Activated B cell treated with CpG ODN at 0.5 μM for 24 hours (primary cell): ENCODE data around the gene SERPINA3. TPM values are rescaled to one million over a fixed set of nuclear protein-coding genes. Genes with fewer than 3 reads are reported as not detected.

Experiments used
- ATAC-seq: fragments of 200-7000 bp; cut with Tn5 transposase; one replicate; pipeline ENCODE4 v1.10.0; 2021; ENCODE audit warnings: low read depth, mild to moderate bottlenecking, moderate library complexity
- CTCF ChIA-PET: fragments of 350-600 bp; sonication (Branson Sonifier 250); formaldehyde crosslinking; loops from one replicate; lab custom pipeline; 2021; ENCODE audit warnings: antibody characterized with exemption; lab: Charles Lee
- POLR2A ChIA-PET: fragments of 350-600 bp; sonication (Branson Sonifier 250); formaldehyde crosslinking; loops from one replicate; lab custom pipeline; 2021; ENCODE audit warnings: antibody characterized with exemption; lab: Charles Lee
- DNase-seq: peaks from one replicate; pipeline ENCODE4 v3.0.0; 2022
- H3K27ac Mint-ChIP-seq: one replicate; pipeline ENCODE4 v1.8.0; 2020; ENCODE audit warnings: mixed read lengths
- H3K27me3 Mint-ChIP-seq: one replicate; pipeline ENCODE4 v1.8.0; 2021; ENCODE audit warnings: mixed read lengths
- H3K36me3 Mint-ChIP-seq: one replicate; pipeline ENCODE4 v1.8.0; 2021; ENCODE audit warnings: low read depth, mixed read lengths
- H3K4me1 Mint-ChIP-seq: one replicate; pipeline ENCODE4 v1.8.0; 2021; ENCODE audit warnings: mixed read lengths
- H3K4me3 Mint-ChIP-seq: one replicate; pipeline ENCODE4 v1.8.0; 2020; ENCODE audit warnings: mild to moderate bottlenecking, mixed read lengths
- H3K9me3 Mint-ChIP-seq: one replicate; pipeline ENCODE4 v1.8.0; 2020; ENCODE audit warnings: mixed read lengths
- CTCF ChIP-seq: fragments of 200-600 bp; IDR thresholded peaks from one replicate; pipeline ENCODE4 v1.8.0; 2022; ENCODE audit warnings: antibody characterized with exemption, mild to moderate bottlenecking
- intact Hi-C: fragments of 100-400 bp; cut with micrococcal nuclease; formaldehyde crosslinking; loops from one replicate; pipeline ENCODE4 v1.15.1; 2024
- total RNA-seq: library from RNA; stranded (reverse); gene quantifications from 2 replicates; pipeline ENCODE4 v1.2.3, GENCODE V29; 2022

Gene SERPINA3
- total RNA-seq, 1 donor from 2014 or later = not detected

GRCh38 chr14:94638339-94638738 lies 26.1 kb downstream of the SERPINA3 start:
- no peaks in the 10 kb centered on the region for H3K9me3 Mint-ChIP-seq
- CTCF ChIA-PET = no interaction called here
- H3K4me1 Mint-ChIP-seq = no peaks in the 10 kb centered on the region
- TF ChIP-seq CTCF = no peak
- intact Hi-C loops = no loop called here
- H3K36me3 Mint-ChIP-seq = no peaks in the 10 kb centered on the region
- no peak overlapping the region for H3K4me3 Mint-ChIP-seq
- POLR2A ChIA-PET = no interaction called here
- ATAC-seq (no peak), DNase-seq (no peak)
- H3K27ac Mint-ChIP-seq = no peak overlapping the region
- H3K27me3 Mint-ChIP-seq = no peaks in the 10 kb centered on the region

DNA sequence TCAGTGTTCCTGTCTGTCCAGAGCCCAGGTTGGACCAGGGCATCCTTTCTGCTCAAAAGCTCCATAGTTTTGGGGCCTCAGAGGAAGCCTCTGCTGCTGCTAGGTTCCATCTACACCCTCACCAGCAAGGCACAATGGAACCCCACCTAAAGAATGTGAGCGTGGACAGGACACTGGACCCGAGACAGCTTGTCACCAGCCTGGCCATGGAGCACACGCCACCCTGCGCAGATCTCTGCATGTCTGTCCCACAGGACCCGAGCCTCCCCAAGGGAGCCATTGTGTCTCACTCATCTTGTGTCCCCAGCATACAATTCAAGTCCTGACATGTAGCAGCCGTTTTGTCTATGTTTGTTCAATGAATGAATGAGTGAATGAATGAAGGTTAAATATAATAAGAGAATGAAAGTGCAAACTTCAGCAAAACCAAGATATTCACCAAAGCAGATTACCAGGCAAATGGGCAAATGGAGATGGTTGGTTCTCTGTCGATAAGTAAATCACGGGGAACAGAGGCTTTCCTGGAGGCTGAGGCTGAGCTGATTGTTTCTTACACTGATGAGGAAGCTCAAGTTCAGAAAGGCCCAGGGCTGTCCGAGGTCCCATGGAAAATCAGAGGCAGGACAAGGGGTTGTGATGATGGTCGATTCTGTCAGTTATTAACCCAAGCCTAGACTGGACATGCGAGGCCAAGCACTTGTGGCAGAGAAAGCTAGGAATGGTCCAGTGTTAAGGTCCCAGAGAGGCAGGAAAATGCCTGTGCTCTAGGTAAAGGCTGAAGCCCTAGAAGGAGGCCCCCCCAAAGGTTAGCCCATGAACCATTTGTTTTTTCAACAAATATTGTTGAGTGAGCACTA lies 27.0 kb downstream of the SERPINA3 start:
- no peaks in the 10 kb centered on the region for H3K36me3 Mint-ChIP-seq
- no peak overlapping the region for H3K4me3 Mint-ChIP-seq
- DNase-seq (no peak), ATAC-seq (no peak)
- POLR2A ChIA-PET = no interaction called here
- H3K27me3 Mint-ChIP-seq = no peaks in the 10 kb centered on the region
- no peaks in the 10 kb centered on the region for H3K4me1 Mint-ChIP-seq
- CTCF ChIA-PET = no interaction called here
- no peak for TF ChIP-seq CTCF
- no peak overlapping the region for H3K27ac Mint-ChIP-seq
- no peaks in the 10 kb centered on the region for H3K9me3 Mint-ChIP-seq
- intact Hi-C loops = no loop called here

DNA sequence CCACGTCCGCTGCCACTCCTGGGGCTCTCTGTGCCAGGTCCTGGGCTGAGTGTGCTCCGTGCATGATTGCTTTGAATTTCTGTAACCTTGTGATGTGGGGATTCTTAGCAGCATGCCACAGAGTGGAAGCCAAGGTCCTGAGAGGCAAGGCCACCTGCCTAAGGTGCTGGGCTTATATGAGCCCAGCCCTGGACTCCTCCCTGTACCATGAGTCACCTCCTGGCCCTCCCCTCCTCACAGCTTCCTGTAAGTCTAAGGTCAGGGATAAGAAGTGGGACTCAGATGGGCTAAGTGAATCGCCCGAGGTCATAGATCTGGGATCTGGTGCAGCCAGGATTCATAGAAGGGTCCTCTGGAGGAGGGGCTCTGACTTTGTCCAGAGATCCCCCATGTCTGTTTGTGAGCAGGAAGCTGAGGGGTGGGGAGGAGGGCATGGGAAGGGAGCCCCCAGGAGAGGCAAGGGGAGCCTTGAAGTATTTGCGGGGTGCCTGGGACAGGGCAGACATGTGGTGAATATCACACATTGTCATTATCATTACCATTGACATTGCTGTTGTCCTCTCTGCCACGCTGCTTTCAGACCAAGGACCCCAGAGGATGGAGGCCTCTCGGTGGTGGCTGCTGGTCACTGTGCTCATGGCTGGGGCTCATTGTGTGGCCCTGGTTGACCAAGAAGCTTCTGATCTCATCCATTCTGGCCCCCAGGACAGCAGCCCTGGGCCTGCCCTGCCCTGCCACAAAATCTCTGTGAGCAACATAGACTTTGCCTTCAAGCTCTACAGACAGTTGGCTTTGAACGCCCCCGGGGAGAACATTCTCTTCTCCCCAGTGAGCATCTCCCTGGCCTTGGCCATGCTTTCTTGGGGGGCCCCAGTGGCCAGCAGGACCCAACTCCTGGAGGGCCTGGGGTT lies 28.8 kb downstream of the SERPINA3 start:
- no peak for TF ChIP-seq CTCF
- Mint-ChIP-seq H3K27me3 (no peaks in the 10 kb centered on the region), H3K4me3 (no peak overlapping the region), H3K9me3 (no peaks in the 10 kb centered on the region), H3K36me3 (no peaks in the 10 kb centered on the region), H3K4me1 (no peaks in the 10 kb centered on the region), H3K27ac (no peak overlapping the region)
- intact Hi-C loops = no loop called here
- ChIA-PET CTCF (no interaction called here), POLR2A (no interaction called here)
- DNase-seq (no peak), ATAC-seq (no peak)

- no peaks in the 10 kb centered on the region for H3K27me3 Mint-ChIP-seq
- intact Hi-C loops = no loop called here
- H3K4me3 Mint-ChIP-seq = no peak overlapping the region
- H3K4me1 Mint-ChIP-seq = no peaks in the 10 kb centered on the region
- DNase-seq (no peak), ATAC-seq (no peak)
- POLR2A ChIA-PET = no interaction called here
- no peaks in the 10 kb centered on the region for H3K9me3 Mint-ChIP-seq
- CTCF ChIA-PET = no interaction called here
- no peak for TF ChIP-seq CTCF
- H3K36me3 Mint-ChIP-seq = no peaks in the 10 kb centered on the region
- H3K27ac Mint-ChIP-seq = no peak overlapping the region
Observed at GRCh38 chr14:94641632-94641955, 29.4 kb downstream of the SERPINA3 start.
